Tibial nerve (tissue), 4 donors: ENCODE measurements around the gene RHOG. TPM values are rescaled to one million over a fixed set of nuclear protein-coding genes. Genes with fewer than 3 reads are reported as not detected.
A peak's percentile ranks its signal among the peaks of the same experiment; 100 is the strongest.

ENCODE experiments used
- DNase-seq, 2 donors: peaks; one replicate each; pipeline ENCODE4 v3.0.0-alpha.2; 2019; ENCODE audit warnings: low spot score in 2 of 2
- H3K27ac ChIP-seq, 4 donors: fragments of 200-600 bp; sonication (generic) in 3 of 4; one replicate each; pipeline ENCODE4 v1.5.1; 2017 to 2019; ENCODE audit warnings: mild to moderate bottlenecking in 1 of 4
- H3K27me3 ChIP-seq, 2 donors: fragments of 200-600 bp; sonication (generic) in 1 of 2; one replicate each; pipeline versions ENCODE4 v1.5.1 to v1.6.0; 2017 to 2019
- H3K36me3 ChIP-seq, 3 donors: fragments of 200-600 bp; sonication (generic); one replicate each; pipeline ENCODE4 v1.5.1; 2018 to 2019
- H3K4me1 ChIP-seq, 4 donors: fragments of 200-600 bp; sonication (generic) in 3 of 4; one replicate each; pipeline ENCODE4 v1.5.1; 2017 to 2019
- H3K4me3 ChIP-seq, 4 donors: fragments of 200-600 bp; sonication (generic) in 3 of 4; one replicate each; pipeline ENCODE4 v1.5.1; 2017 to 2019; ENCODE audit warnings: mild to moderate bottlenecking in 1 of 4, moderate library complexity in 1 of 4
- H3K9me3 ChIP-seq, 4 donors: fragments of 200-600 bp; sonication (generic) in 3 of 4; one replicate each; pipeline ENCODE4 v1.5.1; 2017 to 2019
- CTCF ChIP-seq, 5 experiments: fragments of 200-600 bp in 3 of 5; fragments of 450-650 bp in 2 of 5; sonication (generic) in 3 of 5; IDR thresholded peaks; one replicate each; pipeline ENCODE4 v1.5.1; 2016 to 2019; ENCODE audit warnings: antibody characterized with exemption in 5 of 5, mild to moderate bottlenecking in 3 of 5, moderate library complexity in 2 of 5
- EP300 ChIP-seq, 2 donors: sonication (generic); formaldehyde crosslinking; IDR thresholded peaks; one replicate each; pipeline ENCODE4 v1.6.1; 2017; ENCODE audit warnings: antibody characterized with exemption in 2 of 2, mild to moderate bottlenecking in 1 of 2
- POLR2A ChIP-seq, 2 donors: fragments of 450-650 bp; IDR thresholded peaks; one replicate each; pipeline ENCODE4 v1.6.1; 2017; ENCODE audit warnings: antibody characterized with exemption in 2 of 2, mild to moderate bottlenecking in 2 of 2, moderate library complexity in 2 of 2
- WGBS, 2 donors: methylation state at CpG; one replicate each; pipeline ENCODE4 v1.1.5; 2018; 5-methylcytosine and 5-hydroxymethylcytosine counted together
- total RNA-seq, 4 donors: library from RNA; depleted of rRNA; stranded (reverse); fragments of >200 nt; gene quantifications; one replicate each; pipeline ENCODE4 v1.1.0, GENCODE V29; 2016

The RHOG gene
- total RNA-seq, 4 donors from 2014 or later = 35.2 to 92.7 (median 66.0) TPM

GRCh38 chr11:3799873-3800272, 40.9 kb downstream of the RHOG start:
- DNase-seq = no peak
- no peak overlapping the region for H3K27ac ChIP-seq
- H3K27me3 ChIP-seq = no peaks in the 10 kb centered on the region
- no peaks in the 10 kb centered on the region for H3K36me3 ChIP-seq
- peaks cover 0 to 29% (median 15%) of the 10 kb centered on the region in 4 donors for H3K4me1 ChIP-seq
- H3K9me3 ChIP-seq = no peaks in the 10 kb centered on the region
- TF ChIP-seq EP300 (IDR thresholded peaks at IDR 0.05) = no peak
- no peak for TF ChIP-seq POLR2A (IDR thresholded peaks at IDR 0.05)
- TF ChIP-seq CTCF (IDR thresholded peaks at IDR 0.05) = no peak
- 61 to 75% methylated on average over 5 of the region's 5 CpGs for whole genome bisulfite sequencing, 2 donors
- H3K4me3 ChIP-seq = no peak overlapping the region

GRCh38 chr11:3799143-3799542, 41.6 kb downstream of the RHOG start:
- no peak for DNase-seq
- 86 to 96% methylated on average over 9 of the region's 9 CpGs for WGBS, 2 donors
- no peak overlapping the region for H3K4me3 ChIP-seq
- peaks cover 0 to 37% (median 15%) of the 10 kb centered on the region in 4 donors for H3K4me1 ChIP-seq
- H3K27ac ChIP-seq = peak overlapping the region in 1 of 4 donors; percentile 99
- no peaks in the 10 kb centered on the region for H3K9me3 ChIP-seq
- peaks cover 0 to 5% (median 0%) of the 10 kb centered on the region in 3 donors for H3K36me3 ChIP-seq
- no peaks in the 10 kb centered on the region for H3K27me3 ChIP-seq
- TF ChIP-seq CTCF (IDR thresholded peaks at IDR 0.05) = no peak
- TF ChIP-seq POLR2A (IDR thresholded peaks at IDR 0.05) = no peak
- TF ChIP-seq EP300 (IDR thresholded peaks at IDR 0.05) = no peak

DNA sequence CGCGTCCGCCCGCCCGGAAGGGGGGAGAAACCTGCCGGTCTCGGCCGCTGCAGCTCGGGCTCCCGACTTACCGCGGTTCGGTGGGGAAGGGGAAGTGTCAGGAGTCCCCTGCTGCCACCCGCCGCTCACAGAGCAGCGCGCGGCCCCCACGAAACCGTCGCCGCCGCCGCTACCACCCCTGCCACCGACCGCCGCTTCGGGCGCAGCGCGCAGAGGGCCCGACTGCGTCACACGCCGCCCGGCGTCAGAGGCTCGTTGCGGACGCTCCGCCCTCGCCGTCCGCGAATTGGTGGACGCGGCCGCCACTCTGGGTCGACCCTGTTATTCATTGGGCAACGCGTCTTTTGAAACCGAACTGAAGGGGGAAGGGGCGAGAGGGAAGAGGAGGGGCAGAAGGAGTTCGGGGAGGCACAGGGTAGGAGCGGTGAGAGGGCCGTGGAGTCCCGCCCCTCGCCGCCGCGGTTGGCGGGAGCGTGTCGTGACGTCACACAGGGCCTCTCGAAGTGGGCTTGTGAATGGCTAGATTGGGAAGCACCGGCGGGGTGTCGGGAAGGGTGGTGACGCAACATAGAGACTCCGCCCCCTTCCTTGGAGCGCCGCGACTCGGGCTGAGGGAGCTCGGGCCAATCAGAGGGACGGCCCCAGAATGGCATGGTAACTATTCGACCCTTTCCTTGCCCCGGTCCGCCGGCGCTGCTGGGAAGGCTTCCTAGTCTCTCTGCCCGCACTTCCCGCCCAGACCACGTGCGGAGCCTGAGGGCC, 43.2 kb downstream of the RHOG start, which contains the start of gene NUP98:
Gene NUP98 (minus strand): TSS at position 226 of the 762 bp plus-strand sequence. CDS start 15,437 bp downstream, outside the sequence.
- TF ChIP-seq POLR2A (IDR thresholded peaks at IDR 0.05) (peak; percentile 99), EP300 (IDR thresholded peaks at IDR 0.05) (peak; percentile 73 to 99), CTCF (IDR thresholded peaks at IDR 0.05) (peak in 3 of 5 experiments; percentile 16 to 58 (median 48))
- DNase-seq = peak; percentile 99
- peak within 1 kb of the TSS; percentile 92 to 99 (median 98) for H3K27ac ChIP-seq
- peaks cover 0 to 21% (median 7%) of the 10 kb centered on the region in 3 donors for H3K36me3 ChIP-seq
- H3K4me1 ChIP-seq = peaks cover 0 to 39% (median 15%) of the 10 kb centered on the region in 4 donors
- no peaks in the 10 kb centered on the region for H3K27me3 ChIP-seq
- 0% methylated on average over 66 to 73 of the region's 86 CpGs for WGBS, 2 donors
- H3K9me3 ChIP-seq = no peaks in the 10 kb centered on the region
- peak within 1 kb of the TSS; percentile 67 to 98 (median 86) for H3K4me3 ChIP-seq

- TF ChIP-seq EP300 (IDR thresholded peaks at IDR 0.05) = no peak
- TF ChIP-seq CTCF (IDR thresholded peaks at IDR 0.05) = no peak
- H3K27me3 ChIP-seq = no peaks in the 10 kb centered on the region
- H3K9me3 ChIP-seq = no peaks in the 10 kb centered on the region
- no peak for DNase-seq
- peaks cover 0 to 39% (median 15%) of the 10 kb centered on the region in 4 donors for H3K4me1 ChIP-seq
- H3K27ac ChIP-seq = peak overlapping the region; percentile 92 to 99 (median 98)
- peak overlapping the region; percentile 67 to 98 (median 86) for H3K4me3 ChIP-seq
- 0 to 1% methylated on average over 24 to 25 of the region's 26 CpGs for WGBS, 2 donors
- peaks cover 0 to 26% (median 7%) of the 10 kb centered on the region in 3 donors for H3K36me3 ChIP-seq
Measured at GRCh38 chr11:3796801-3797328, 43.9 kb downstream of the RHOG start.

DNA sequence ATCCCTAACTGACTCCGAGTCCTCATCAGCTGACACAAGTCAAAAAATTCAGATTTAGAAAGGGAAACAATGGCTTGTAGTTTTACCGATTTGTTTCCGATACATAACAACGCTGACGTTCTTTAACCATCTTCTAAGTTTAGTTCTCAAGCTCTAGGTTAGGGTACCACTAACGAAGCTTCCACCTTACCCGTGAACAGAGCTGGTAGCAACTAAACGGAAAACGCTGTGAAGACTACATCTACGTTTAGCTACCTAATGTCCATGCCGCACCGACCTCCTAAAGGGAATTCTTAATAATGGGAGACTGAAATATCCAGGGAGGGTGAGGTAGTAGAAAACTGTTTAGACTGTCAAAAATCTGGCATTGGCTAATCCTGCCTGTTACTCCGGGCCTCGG, 44.4 kb downstream of the RHOG start:
- DNase-seq = no peak
- peaks cover 0 to 39% (median 15%) of the 10 kb centered on the region in 4 donors for H3K4me1 ChIP-seq
- H3K27me3 ChIP-seq = no peaks in the 10 kb centered on the region
- H3K27ac ChIP-seq = peak overlapping the region; percentile 92 to 99 (median 98)
- no peaks in the 10 kb centered on the region for H3K9me3 ChIP-seq
- 10 to 11% methylated on average over 14 of the region's 14 CpGs for WGBS, 2 donors
- TF ChIP-seq EP300 (IDR thresholded peaks at IDR 0.05) = no peak
- no peak for TF ChIP-seq CTCF (IDR thresholded peaks at IDR 0.05)
- no peak for TF ChIP-seq POLR2A (IDR thresholded peaks at IDR 0.05)
- H3K36me3 ChIP-seq = peaks cover 0 to 31% (median 7%) of the 10 kb centered on the region in 3 donors
- H3K4me3 ChIP-seq = peak overlapping the region; percentile 67 to 98 (median 86)
